Ovary (tissue), 9 donors: Measurements from ENCODE around the gene RANBP3. TPM values are rescaled to one million over a fixed set of nuclear protein-coding genes. Genes with fewer than 3 reads are reported as not detected.
A peak's percentile ranks its signal among the peaks of the same experiment; 100 is the strongest.

ENCODE experiments used
- DNase-seq, 5 donors: peaks; one replicate each; pipeline ENCODE4 v3.0.0-alpha.2; 2019 to 2020
- H3K27ac ChIP-seq, 2 donors: fragments of 200-600 bp; one replicate each; pipeline versions ENCODE4 v1.5.1 to v1.8.0; 2019 to 2022
- H3K27me3 ChIP-seq: fragments of 200-600 bp; one replicate; pipeline ENCODE4 v1.8.0; 2022
- H3K36me3 ChIP-seq: fragments of 200-600 bp; sonication (generic); one replicate; pipeline ENCODE4 v1.5.1; 2019
- H3K4me1 ChIP-seq: one replicate; pipeline ENCODE4 v1.8.1; 2013; ENCODE audit warnings: mild to moderate bottlenecking, moderate library complexity; ENCODE audit not compliant: insufficient read depth
- H3K4me3 ChIP-seq: fragments of 200-600 bp; sonication (generic); one replicate; pipeline ENCODE4 v1.5.1; 2017
- H3K9me3 ChIP-seq, 2 donors: fragments of 200-600 bp in 1 of 2; sonication (generic) in 1 of 2; one replicate each; pipeline versions ENCODE4 v1.5.1 to v1.8.1; 2013 to 2019; ENCODE audit warnings: mild to moderate bottlenecking in 1 of 2, moderate library complexity in 1 of 2
- CTCF ChIP-seq, 3 donors: fragments of 450-650 bp in 2 of 3; fragments of 200-600 bp in 1 of 3; IDR thresholded peaks; one replicate each; pipeline versions ENCODE4 v1.5.1 to v1.8.0; 2016 to 2022; ENCODE audit warnings: antibody characterized with exemption in 3 of 3, mild to moderate bottlenecking in 1 of 3
- EP300 ChIP-seq: sonication (generic); formaldehyde crosslinking; IDR thresholded peaks from one replicate; pipeline ENCODE4 v1.6.1; 2017; ENCODE audit warnings: antibody characterized with exemption
- POLR2A ChIP-seq: fragments of 450-650 bp; IDR thresholded peaks from one replicate; pipeline ENCODE4 v1.6.1; 2017; ENCODE audit warnings: antibody characterized with exemption, mild to moderate bottlenecking, moderate library complexity
- WGBS, 3 donors: extraction: QIAGEN DNeasy Blood & Tissue Kit in 1 of 3; methylation state at CpG; one replicate each; pipeline versions ENCODE4 v1.1.5 to v1.1.7; 2013 to 2017; 5-methylcytosine and 5-hydroxymethylcytosine counted together
- intact Hi-C, 4 donors: fragments of 100-400 bp; cut with DNase I; formaldehyde crosslinking; loops; one replicate each; pipeline versions ENCODE4 v1.11.0 to v1.15.1; 2022 to 2023
- polyA plus RNA-seq, 2 donors: library from polyadenylated mRNA; stranded (reverse); fragments of 200-250 nt in 1 of 2; fragments of 350-450 nt in 1 of 2; fragmentation: Illumina TruSeq in 1 of 2; extraction: RNeasy Lipid Tissue Mini Kit (QIAGEN cat#74804) in 1 of 2; gene quantifications; one replicate each; pipeline ENCODE4 v1.2.3, GENCODE V29; 2013 to 2014
- total RNA-seq, 7 donors: library from RNA; depleted of rRNA in 2 of 7; stranded (reverse); fragments of >200 nt in 2 of 7; fragmentation: NEBNext Ultra II Directional in 3 of 7; extraction: Animal tissue kit (Norgen Biotek cat#: 25700) in 3 of 7; gene quantifications; one replicate each; pipeline versions ENCODE4 v1.1.0 to v1.2.4, GENCODE V29; 2016 to 2023
- donor health status: DM: no; HTN: no; CAD: no; lungs with moderate emphysema.
- donor health status: DM: no; HTN: no; CAD: no.
- donor health status: Bipolar disorder and iron deficiency.
- donor health status: DM: yes; HTN: yes; CAD: no.
- donor health status: DM: no; HTN: no; CAD: no.
- donor health status: DM: yes; HTN: yes; CAD: no.

Gene RANBP3
- total and polyA plus RNA-seq, 9 donors: 54.0 to 88.4 (median 67.9) TPM

- H3K27me3 ChIP-seq: no peaks in the 10 kb centered on the region
- no peaks in the 10 kb centered on the region for H3K9me3 ChIP-seq
- no peak overlapping the region for H3K4me3 ChIP-seq
- TF ChIP-seq CTCF (IDR thresholded peaks at IDR 0.05) (no peak), POLR2A (no peak), EP300 (no peak)
- peaks cover 32% of the 10 kb centered on the region for H3K4me1 ChIP-seq
- no peak for DNase-seq
- 58 to 66% (median 58%) methylated on average over 3 of the region's 3 CpGs for WGBS, 3 donors
- no peak overlapping the region for H3K27ac ChIP-seq
- intact Hi-C loops: no loop called here
- H3K36me3 ChIP-seq: no peaks in the 10 kb centered on the region
Observed at GRCh38 chr19:5956323-5956722, 21.6 kb downstream of the RANBP3 start.

- intact Hi-C loops: no loop called here
- DNase-seq: no peak
- no peak overlapping the region for H3K27ac ChIP-seq
- no peaks in the 10 kb centered on the region for H3K9me3 ChIP-seq
- H3K27me3 ChIP-seq: no peaks in the 10 kb centered on the region
- no peak overlapping the region for H3K4me3 ChIP-seq
- H3K4me1 ChIP-seq: peaks cover 28% of the 10 kb centered on the region
- TF ChIP-seq CTCF (IDR thresholded peaks at IDR 0.05) (no peak), POLR2A (no peak), EP300 (no peak)
- H3K36me3 ChIP-seq: no peaks in the 10 kb centered on the region
- WGBS, 3 donors: 49 to 53% (median 51%) methylated on average over 3 of the region's 3 CpGs
Observed at GRCh38 chr19:5955636-5955935, 22.4 kb downstream of the RANBP3 start.

GRCh38 chr19:5954293-5954692, 23.6 kb downstream of the RANBP3 start:
- TF ChIP-seq POLR2A (no peak), EP300 (no peak), CTCF (IDR thresholded peaks at IDR 0.05) (no peak)
- H3K4me1 ChIP-seq: peaks cover 21% of the 10 kb centered on the region
- no peak overlapping the region for H3K4me3 ChIP-seq
- no peaks in the 10 kb centered on the region for H3K36me3 ChIP-seq
- 39 to 56% (median 41%) methylated on average over 6 of the region's 6 CpGs for WGBS, 3 donors
- no peaks in the 10 kb centered on the region for H3K9me3 ChIP-seq
- H3K27ac ChIP-seq: peak overlapping the region in 1 of 2 donors; percentile 22
- intact Hi-C loops: no loop called here
- DNase-seq: no peak
- no peaks in the 10 kb centered on the region for H3K27me3 ChIP-seq

GRCh38 chr19:5953680-5954213, 24.2 kb downstream of the RANBP3 start:
- no peak for TF ChIP-seq CTCF (IDR thresholded peaks at IDR 0.05)
- no peak for TF ChIP-seq POLR2A
- TF ChIP-seq EP300: no peak
- H3K9me3 ChIP-seq: no peaks in the 10 kb centered on the region
- H3K27ac ChIP-seq: no peak overlapping the region
- no peak for DNase-seq
- H3K36me3 ChIP-seq: no peaks in the 10 kb centered on the region
- no peak overlapping the region for H3K4me3 ChIP-seq
- H3K27me3 ChIP-seq: no peaks in the 10 kb centered on the region
- H3K4me1 ChIP-seq: peaks cover 21% of the 10 kb centered on the region
- 75 to 77% (median 76%) methylated on average over 17 of the region's 17 CpGs for whole genome bisulfite sequencing, 3 donors
- intact Hi-C loops: loop anchor here in 1 of 4 donors (1.0 kb wide), 1 partner anchor 29 kb away; no protein-coding TSS in a partner anchor
